ENCODE measurements around the gene SLC4A8. TPM values are rescaled to one million over a fixed set of nuclear protein-coding genes. Genes with fewer than 3 reads are reported as not detected.

SLC4A8 gene
- total RNA-seq, 4 donors from 2014 or later = 0.05 TPM; not detected in 3

GRCh38 chr12:51379571-51379970 lies 45.1 kb upstream of the SLC4A8 start:
- ATAC-seq (no peak), DNase-seq (no peak)
- Histone ChIP-seq H3K27ac (no peak overlapping the region), H3K4me3 (no peak overlapping the region), H3K36me3 (no peaks in the 10 kb centered on the region), H3K27me3 (no peaks in the 10 kb centered on the region), H3K4me1 (no peaks in the 10 kb centered on the region), H3K9me3 (no peaks in the 10 kb centered on the region)
- TF ChIP-seq, protein P1, sequence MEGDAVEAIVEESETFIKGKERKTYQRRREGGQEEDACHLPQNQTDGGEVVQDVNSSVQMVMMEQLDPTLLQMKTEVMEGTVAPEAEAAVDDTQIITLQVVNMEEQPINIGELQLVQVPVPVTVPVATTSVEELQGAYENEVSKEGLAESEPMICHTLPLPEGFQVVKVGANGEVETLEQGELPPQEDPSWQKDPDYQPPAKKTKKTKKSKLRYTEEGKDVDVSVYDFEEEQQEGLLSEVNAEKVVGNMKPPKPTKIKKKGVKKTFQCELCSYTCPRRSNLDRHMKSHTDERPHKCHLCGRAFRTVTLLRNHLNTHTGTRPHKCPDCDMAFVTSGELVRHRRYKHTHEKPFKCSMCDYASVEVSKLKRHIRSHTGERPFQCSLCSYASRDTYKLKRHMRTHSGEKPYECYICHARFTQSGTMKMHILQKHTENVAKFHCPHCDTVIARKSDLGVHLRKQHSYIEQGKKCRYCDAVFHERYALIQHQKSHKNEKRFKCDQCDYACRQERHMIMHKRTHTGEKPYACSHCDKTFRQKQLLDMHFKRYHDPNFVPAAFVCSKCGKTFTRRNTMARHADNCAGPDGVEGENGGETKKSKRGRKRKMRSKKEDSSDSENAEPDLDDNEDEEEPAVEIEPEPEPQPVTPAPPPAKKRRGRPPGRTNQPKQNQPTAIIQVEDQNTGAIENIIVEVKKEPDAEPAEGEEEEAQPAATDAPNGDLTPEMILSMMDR (IDR thresholded peaks at IDR 0.05 in 4 of 5, conservative IDR thresholded peaks at IDR 0.05 in 1 of 5) = no peak
- no peak for TF ChIP-seq POLR2A (IDR thresholded peaks at IDR 0.05)
- intact Hi-C loops (cut with DNase I; ENCODE audit: low total_unique reads) (no loop called here), in situ Hi-C loops (cut with MboI; ENCODE audit: low sequenced_read_pairs in 4 of 4) (no loop called here)

- no peak for DNase-seq
- H3K4me3 ChIP-seq = no peak overlapping the region
- no peaks in the 10 kb centered on the region for H3K4me1 ChIP-seq
- H3K27ac ChIP-seq = no peak overlapping the region
- no peak for ATAC-seq
- no peak for TF ChIP-seq POLR2A (IDR thresholded peaks at IDR 0.05)
- TF ChIP-seq, protein P1 (IDR thresholded peaks at IDR 0.05 in 4 of 5, conservative IDR thresholded peaks at IDR 0.05 in 1 of 5) = no peak
- H3K36me3 ChIP-seq = no peaks in the 10 kb centered on the region
- intact Hi-C loops (cut with DNase I; ENCODE audit: low total_unique reads) = no loop called here
- no peaks in the 10 kb centered on the region for H3K27me3 ChIP-seq
- in situ Hi-C loops (cut with MboI; ENCODE audit: low sequenced_read_pairs in 4 of 4) = no loop called here
- H3K9me3 ChIP-seq = no peaks in the 10 kb centered on the region
Measured at GRCh38 chr12:51381226-51382079, 43.2 kb upstream of the SLC4A8 start.

DNA sequence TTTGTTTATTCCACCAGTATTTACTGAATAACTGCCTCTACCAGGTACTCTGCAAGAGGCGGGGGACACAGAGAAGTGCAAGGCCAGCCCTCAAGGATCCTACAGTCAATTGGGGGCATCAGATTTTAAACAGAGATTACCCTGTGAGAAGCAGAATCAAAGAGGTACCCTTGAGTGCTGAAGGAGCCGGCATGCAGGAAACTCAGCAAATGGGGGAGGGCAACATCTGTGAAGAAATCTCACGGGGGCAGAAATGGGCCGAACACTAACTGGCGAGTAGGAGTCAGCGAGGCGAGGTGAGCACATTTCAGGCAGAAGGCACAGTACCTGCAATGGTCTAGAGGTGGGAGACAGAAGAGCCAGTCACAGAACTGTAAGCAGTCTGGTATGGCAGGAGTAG lies 42.5 kb upstream of the SLC4A8 start:
- Histone ChIP-seq H3K4me3 (no peak overlapping the region), H3K9me3 (no peaks in the 10 kb centered on the region), H3K27ac (no peak overlapping the region), H3K4me1 (no peaks in the 10 kb centered on the region), H3K27me3 (no peaks in the 10 kb centered on the region), H3K36me3 (no peaks in the 10 kb centered on the region)
- ATAC-seq (no peak), DNase-seq (no peak)
- in situ Hi-C loops (cut with MboI; ENCODE audit: low sequenced_read_pairs in 4 of 4) = no loop called here
- intact Hi-C loops (cut with DNase I; ENCODE audit: low total_unique reads) = no loop called here
- no peak for TF ChIP-seq POLR2A (IDR thresholded peaks at IDR 0.05)
- TF ChIP-seq, protein P1 (IDR thresholded peaks at IDR 0.05 in 4 of 5, conservative IDR thresholded peaks at IDR 0.05 in 1 of 5) = no peak

DNA sequence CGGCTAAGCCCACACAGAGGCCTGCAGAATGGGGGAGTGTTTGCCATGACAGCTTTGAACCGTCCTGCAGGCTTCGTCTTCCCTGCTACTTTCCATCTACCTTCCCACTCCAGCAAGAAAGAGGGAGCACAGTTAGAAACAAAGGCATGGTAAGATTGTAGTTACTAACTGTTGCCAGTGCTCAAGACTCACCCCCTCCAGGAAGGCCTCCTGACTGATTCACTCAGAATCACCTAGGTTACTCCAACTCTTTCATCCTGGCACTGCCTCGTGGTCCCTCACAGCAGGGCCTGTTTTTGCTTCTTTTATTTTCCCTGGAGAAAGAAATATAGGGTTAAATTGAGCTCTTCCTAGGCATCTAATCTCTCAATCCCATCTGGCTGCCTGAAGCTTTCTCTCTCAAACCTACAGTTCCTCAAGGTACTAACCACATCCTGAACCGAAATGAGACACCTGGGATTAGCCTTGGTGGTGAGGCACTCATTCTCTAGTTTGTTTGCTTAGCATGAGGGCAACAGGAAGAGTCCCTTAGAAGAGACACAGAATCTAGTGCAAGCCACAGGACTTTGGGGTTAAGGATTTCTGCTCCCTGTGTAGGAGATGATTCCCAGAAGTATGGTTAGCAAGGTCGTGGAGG lies 41.2 kb upstream of the SLC4A8 start:
- Histone ChIP-seq H3K4me3 (no peak overlapping the region), H3K9me3 (no peaks in the 10 kb centered on the region), H3K4me1 (no peaks in the 10 kb centered on the region), H3K27me3 (no peaks in the 10 kb centered on the region), H3K36me3 (no peaks in the 10 kb centered on the region), H3K27ac (no peak overlapping the region)
- intact Hi-C loops (cut with DNase I; ENCODE audit: low total_unique reads) (no loop called here), in situ Hi-C loops (cut with MboI; ENCODE audit: low sequenced_read_pairs in 4 of 4) (no loop called here)
- DNase-seq (no peak), ATAC-seq (no peak)
- TF ChIP-seq, protein P1 (IDR thresholded peaks at IDR 0.05 in 4 of 5, conservative IDR thresholded peaks at IDR 0.05 in 1 of 5) = no peak
- no peak for TF ChIP-seq POLR2A (IDR thresholded peaks at IDR 0.05)
